H1 (cell line): Measurements from ENCODE around the gene C3orf22. TPM values are rescaled to one million over a fixed set of nuclear protein-coding genes. Genes with fewer than 3 reads are reported as not detected.

ENCODE experiments used
- ATF3 ChIP-seq: IDR thresholded peaks from 2 replicates; pipeline ENCODE4 v1.6.1; 2011; ENCODE audit warnings: low read depth, mild to moderate bottlenecking, low read length; ENCODE audit not compliant: insufficient read depth
- CHD7 ChIP-seq: fragments of 300-600 bp; sonication (generic); IDR thresholded peaks from 2 replicates; pipeline ENCODE4 v1.7.1; 2012; ENCODE audit warnings: low read length, moderate library complexity, mild to moderate bottlenecking, inconsistent platforms; ENCODE audit not compliant: insufficient replicate concordance
- E2F6 ChIP-seq: IDR thresholded peaks from 2 replicates; pipeline ENCODE4 v1.6.1; 2012; ENCODE audit warnings: inconsistent platforms
- KDM4A ChIP-seq: IDR thresholded peaks from one replicate; pipeline ENCODE4 v1.7.1; 2012; ENCODE audit warnings: low read depth, mild to moderate bottlenecking, moderate library complexity, low read length, inconsistent platforms; ENCODE audit not compliant: severe bottlenecking
- NANOG ChIP-seq: IDR thresholded peaks from 2 replicates; pipeline ENCODE4 v1.6.1; 2011; ENCODE audit warnings: low read length, low read depth, mild to moderate bottlenecking, inconsistent platforms; ENCODE audit not compliant: insufficient read depth, poor library complexity, severe bottlenecking
- NRF1 ChIP-seq: IDR thresholded peaks from 2 replicates; pipeline ENCODE4 v1.6.1; 2011; ENCODE audit warnings: mild to moderate bottlenecking, low read depth, low read length, improper control_type of control experiment
- SUZ12 ChIP-seq: fragments of 200-600 bp; sonication (generic); IDR thresholded peaks from 2 replicates; pipeline ENCODE4 v1.6.1; 2012; ENCODE audit warnings: mild to moderate bottlenecking, inconsistent platforms, low read length, moderate library complexity, mixed read lengths
- polyA plus RNA-seq, 7 experiments: library from polyadenylated mRNA; depleted of rRNA in 3 of 7; stranded (reverse) in 5 of 7; unstranded in 2 of 7; fragments of >200 nt in 5 of 7; fragments of 200-250 nt in 2 of 7; gene quantifications; 1 replicate in 5 of 7; 2 replicates in 1 of 7; 4 replicates in 1 of 7; pipeline versions ENCODE4 v1.2.1 to v1.2.3, GENCODE V29; 2011 to 2013; ENCODE audit warnings: missing spikeins in 2 of 7, mixed read lengths in 2 of 7
- total RNA-seq: library from RNA; stranded (reverse); fragmentation: NEBNext Ultra II Directional; extraction: Animal tissue kit (Norgen Biotek cat#: 25700); gene quantifications from 2 replicates; pipeline ENCODE4 v1.2.1, GENCODE V29; 2021

C3orf22 gene
- total and polyA plus RNA-seq, 2 of the 8 experiments (the other 6 are each of a cell fraction or from before 2014, with no cell fraction given), result not detected

DNA sequence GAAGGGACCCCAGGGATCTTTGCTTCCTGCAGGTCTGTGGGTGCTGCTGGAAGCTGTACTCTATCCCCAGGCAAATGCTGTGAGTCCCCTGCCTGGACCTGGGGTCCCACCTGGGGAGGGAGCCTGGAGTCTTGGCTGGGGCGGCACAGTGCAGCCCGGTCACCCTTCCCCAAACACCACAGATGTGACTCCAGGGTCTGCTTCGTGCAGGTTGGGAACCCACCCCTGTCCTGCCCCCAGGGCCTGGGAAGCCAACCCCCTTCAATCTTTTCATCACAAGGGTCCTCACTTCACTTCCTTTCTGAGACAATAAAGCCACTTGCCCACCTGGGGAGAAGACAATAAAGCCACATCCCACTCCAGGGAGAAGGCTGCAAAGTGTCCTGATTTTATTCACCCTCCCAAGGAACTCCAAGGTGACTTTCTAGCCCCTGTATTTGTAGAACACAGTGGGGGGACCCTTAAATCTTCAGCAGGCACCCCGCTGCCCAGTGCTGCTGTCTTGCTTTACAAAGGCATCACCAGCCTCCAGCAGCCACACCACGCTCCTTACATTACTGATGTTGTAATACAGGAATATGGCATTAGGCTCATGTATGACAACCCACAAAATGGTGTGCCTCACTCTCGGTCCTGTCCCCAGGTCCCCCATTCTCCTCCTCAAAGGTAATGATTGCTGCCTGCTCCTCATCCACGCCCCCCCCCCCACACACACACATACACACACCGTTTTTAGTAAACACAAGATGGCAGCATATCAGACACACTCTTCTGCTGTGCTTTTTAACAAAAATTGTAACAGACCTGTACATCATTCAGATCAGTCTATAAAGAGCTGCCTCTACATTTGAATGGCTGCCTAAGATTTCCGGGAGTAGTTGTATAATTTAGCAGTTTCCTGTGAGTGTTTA, 9.9 kb downstream of the C3orf22 start (continued):
- TF ChIP-seq CHD7, result no peak
- no peak for TF ChIP-seq KDM4A
- TF ChIP-seq NANOG, result no peak
- TF ChIP-seq ATF3, result no peak
- TF ChIP-seq NRF1, result no peak
- TF ChIP-seq SUZ12, result no peak
- no peak for TF ChIP-seq E2F6
